KMS-11 (cell line): ENCODE measurements around the gene MFN2.

ENCODE experiments used
- H2AFZ ChIP-seq: fragments of 200-600 bp; sonication (generic); 2 replicates; pipeline ENCODE4 v1.6.1; 2016; ENCODE audit warnings: antibody characterized with exemption, mixed run types, low read depth
- H3K27ac ChIP-seq: fragments of 200-600 bp; sonication (generic); 2 replicates; pipeline ENCODE4 v1.6.1; 2016; ENCODE audit warnings: mild to moderate bottlenecking, mixed run types
- H3K27me3 ChIP-seq: fragments of 200-600 bp; sonication (generic); 2 replicates; pipeline ENCODE4 v1.6.1; 2017; ENCODE audit warnings: mild to moderate bottlenecking, low read depth, mixed run types, moderate library complexity; ENCODE audit not compliant: insufficient read depth
- H3K36me3 ChIP-seq: fragments of 200-600 bp; sonication (generic); 2 replicates; pipeline ENCODE4 v1.6.1; 2017; ENCODE audit warnings: mild to moderate bottlenecking, mixed run types; ENCODE audit not compliant: insufficient read depth
- H3K4me1 ChIP-seq: fragments of 200-600 bp; sonication (generic); 2 replicates; pipeline ENCODE4 v1.6.1; 2016; ENCODE audit warnings: mild to moderate bottlenecking, low read depth, mixed run types; ENCODE audit not compliant: poor library complexity, severe bottlenecking
- H3K4me2 ChIP-seq: fragments of 200-600 bp; sonication (generic); 2 replicates; pipeline ENCODE4 v1.7.0; 2016; ENCODE audit warnings: mild to moderate bottlenecking, mixed run types
- H3K4me3 ChIP-seq: fragments of 200-600 bp; sonication (generic); IDR thresholded peaks from 2 replicates; pipeline ENCODE4 v1.6.1; 2017; ENCODE audit warnings: low read depth, low read length, mixed read lengths; ENCODE audit not compliant: insufficient read depth
- H3K79me2 ChIP-seq: fragments of 200-600 bp; sonication (generic); 2 replicates; pipeline ENCODE4 v1.6.1; 2016; ENCODE audit warnings: low read depth, mixed run types; ENCODE audit not compliant: insufficient read depth
- H3K9ac ChIP-seq: fragments of 200-600 bp; sonication (generic); 2 replicates; pipeline ENCODE4 v1.6.1; 2016; ENCODE audit warnings: mild to moderate bottlenecking, mixed run types
- H4K20me1 ChIP-seq: fragments of 200-600 bp; sonication (generic); 2 replicates; pipeline ENCODE4 v1.6.1; 2016; ENCODE audit warnings: mild to moderate bottlenecking, mixed run types; ENCODE audit not compliant: insufficient read depth
- CTCF ChIP-seq: fragments of 200-600 bp; sonication (generic); conservative IDR thresholded peaks from 2 replicates; pipeline ENCODE4 v1.6.1; 2017; ENCODE audit warnings: low read depth, mild to moderate bottlenecking, antibody characterized with exemption, low read length, moderate library complexity, mixed read lengths

The MFN2 gene

GRCh38 chr1:12021616-12022015 lies 41.4 kb downstream of the MFN2 start:
- Histone ChIP-seq H3K27ac (no peak overlapping the region), H3K79me2 (peaks cover 11% of the 10 kb centered on the region; the same call in 1 of the 2 replicates), H3K27me3 (no peaks in the 10 kb centered on the region), H3K9ac (no peak overlapping the region), H3K36me3 (no peaks in the 10 kb centered on the region), H3K4me2 (no peak overlapping the region), H4K20me1 (no peaks in the 10 kb centered on the region), H2AFZ (no peak overlapping the region), H3K4me1 (peaks cover 6% of the 10 kb centered on the region), H3K4me3 (no peak overlapping the region)
- no peak for TF ChIP-seq CTCF

- Histone ChIP-seq H3K79me2 (peaks cover 11% of the 10 kb centered on the region; the same call in 1 of the 2 replicates), H3K4me1 (peaks cover 6% of the 10 kb centered on the region), H3K36me3 (no peaks in the 10 kb centered on the region), H3K27ac (no peak overlapping the region), H3K4me2 (no peak overlapping the region), H3K27me3 (no peaks in the 10 kb centered on the region), H3K9ac (no peak overlapping the region), H3K4me3 (no peak overlapping the region), H2AFZ (no peak overlapping the region), H4K20me1 (no peaks in the 10 kb centered on the region)
- no peak for TF ChIP-seq CTCF
Observed at GRCh38 chr1:12022036-12022435, 41.8 kb downstream of the MFN2 start.

GRCh38 chr1:12026586-12026985 lies 46.3 kb downstream of the MFN2 start:
- no peaks in the 10 kb centered on the region for H3K4me1 ChIP-seq
- no peak overlapping the region for H3K4me2 ChIP-seq
- no peaks in the 10 kb centered on the region for H3K27me3 ChIP-seq
- TF ChIP-seq CTCF, result no peak
- H3K9ac ChIP-seq, result no peak overlapping the region
- no peak overlapping the region for H3K4me3 ChIP-seq
- H2AFZ ChIP-seq, result no peak overlapping the region
- no peaks in the 10 kb centered on the region for H3K36me3 ChIP-seq
- no peaks in the 10 kb centered on the region for H4K20me1 ChIP-seq
- H3K27ac ChIP-seq, result no peak overlapping the region
- H3K79me2 ChIP-seq, result no peaks in the 10 kb centered on the region

- H3K79me2 ChIP-seq, result no peaks in the 10 kb centered on the region
- H4K20me1 ChIP-seq, result no peaks in the 10 kb centered on the region
- TF ChIP-seq CTCF, result no peak
- H3K36me3 ChIP-seq, result no peaks in the 10 kb centered on the region
- no peak overlapping the region for H3K27ac ChIP-seq
- no peak overlapping the region for H3K4me2 ChIP-seq
- H3K4me3 ChIP-seq, result no peak overlapping the region
- H3K9ac ChIP-seq, result no peak overlapping the region
- H3K27me3 ChIP-seq, result no peaks in the 10 kb centered on the region
- no peak overlapping the region for H2AFZ ChIP-seq
- no peaks in the 10 kb centered on the region for H3K4me1 ChIP-seq
Observed at GRCh38 chr1:12028248-12028647, 48.0 kb downstream of the MFN2 start.
